Fibroblast of lung (primary cell): ENCODE measurements around the gene KRTAP4-5.

ENCODE experiments used
- EZH2 ChIP-seq: IDR thresholded peaks from 2 replicates; pipeline ENCODE4 v1.5.1; 2012; ENCODE audit warnings: low read length, control low read depth, mild to moderate bottlenecking; ENCODE audit errors: missing control alignments
- TF ChIP-seq, protein P1 (sequence below), 2 donors: IDR thresholded peaks in 1 of 2; conservative IDR thresholded peaks in 1 of 2; 1 replicate in 1 of 2; 2 replicates in 1 of 2; pipeline ENCODE4 v1.5.1; 2011 to 2012; ENCODE audit warnings: low read length in 2 of 2, control low read depth in 1 of 2, inconsistent platforms in 1 of 2, low read depth in 1 of 2, mild to moderate bottlenecking in 1 of 2

DNA sequence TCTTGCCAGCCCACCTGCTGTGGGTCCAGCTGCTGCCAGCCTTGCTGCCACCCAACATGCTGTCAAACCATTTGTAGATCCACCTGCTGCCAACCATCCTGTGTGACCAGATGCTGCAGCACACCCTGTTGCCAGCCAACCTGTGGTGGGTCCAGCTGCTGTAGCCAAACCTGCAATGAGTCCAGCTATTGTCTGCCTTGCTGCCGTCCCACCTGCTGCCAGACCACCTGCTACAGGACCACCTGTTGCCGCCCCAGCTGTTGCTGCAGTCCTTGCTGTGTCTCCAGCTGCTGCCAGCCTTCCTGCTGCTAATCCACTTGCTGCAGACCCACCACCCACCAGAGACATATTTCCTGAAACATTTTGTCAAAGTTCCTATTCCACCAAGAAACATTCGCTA lies 40.7 kb upstream of the KRTAP4-5 start:
- TF ChIP-seq, protein P1, sequence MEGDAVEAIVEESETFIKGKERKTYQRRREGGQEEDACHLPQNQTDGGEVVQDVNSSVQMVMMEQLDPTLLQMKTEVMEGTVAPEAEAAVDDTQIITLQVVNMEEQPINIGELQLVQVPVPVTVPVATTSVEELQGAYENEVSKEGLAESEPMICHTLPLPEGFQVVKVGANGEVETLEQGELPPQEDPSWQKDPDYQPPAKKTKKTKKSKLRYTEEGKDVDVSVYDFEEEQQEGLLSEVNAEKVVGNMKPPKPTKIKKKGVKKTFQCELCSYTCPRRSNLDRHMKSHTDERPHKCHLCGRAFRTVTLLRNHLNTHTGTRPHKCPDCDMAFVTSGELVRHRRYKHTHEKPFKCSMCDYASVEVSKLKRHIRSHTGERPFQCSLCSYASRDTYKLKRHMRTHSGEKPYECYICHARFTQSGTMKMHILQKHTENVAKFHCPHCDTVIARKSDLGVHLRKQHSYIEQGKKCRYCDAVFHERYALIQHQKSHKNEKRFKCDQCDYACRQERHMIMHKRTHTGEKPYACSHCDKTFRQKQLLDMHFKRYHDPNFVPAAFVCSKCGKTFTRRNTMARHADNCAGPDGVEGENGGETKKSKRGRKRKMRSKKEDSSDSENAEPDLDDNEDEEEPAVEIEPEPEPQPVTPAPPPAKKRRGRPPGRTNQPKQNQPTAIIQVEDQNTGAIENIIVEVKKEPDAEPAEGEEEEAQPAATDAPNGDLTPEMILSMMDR (conservative IDR thresholded peaks at IDR 0.05 in 1 of 2, IDR thresholded peaks at IDR 0.05 in 1 of 2; ENCODE audit: low read depth in 1 of 2, low read length in 2 of 2) = no peak
- no peak for TF ChIP-seq EZH2
